MG63 (cell line): ENCODE data around the gene DNAH3. TPM values are rescaled to one million over a fixed set of nuclear protein-coding genes. Genes with fewer than 3 reads are reported as not detected.

Experiments
- DNase-seq: peaks from one replicate; pipeline ENCODE4 v3.0.0-alpha.2; 2020
- H3K27me3 ChIP-seq: fragments of 250-450 bp; sonication (Bioruptor Pico); 2 replicates; pipeline ENCODE4 v1.5.1; 2020; ENCODE audit warnings: mild to moderate bottlenecking, moderate library complexity
- H3K36me3 ChIP-seq: fragments of 250-450 bp; sonication (Bioruptor Pico); 2 replicates; pipeline ENCODE4 v1.5.1; 2020; ENCODE audit warnings: mild to moderate bottlenecking, moderate library complexity
- H3K4me3 ChIP-seq: fragments of 250-450 bp; sonication (Bioruptor Pico); 2 replicates; pipeline ENCODE4 v1.5.1; 2020; ENCODE audit warnings: mild to moderate bottlenecking, moderate library complexity
- H3K9me3 ChIP-seq: fragments of 250-450 bp; sonication (Bioruptor Pico); 2 replicates; pipeline ENCODE4 v1.5.1; 2020; ENCODE audit warnings: mild to moderate bottlenecking, moderate library complexity
- total RNA-seq: library from RNA; depleted of rRNA; stranded (reverse); fragments of >200 nt; shearing (Covaris generic); gene quantifications from 2 replicates; pipeline ENCODE4 v1.2.3, GENCODE V29; 2014; ENCODE audit warnings: low replicate concordance

DNAH3 gene
- total RNA-seq, 1 experiment from 2014 or later, result not detected

- no peak overlapping the region for H3K4me3 ChIP-seq
- DNase-seq, result no peak
- H3K36me3 ChIP-seq, result peaks cover 17% of the 10 kb centered on the region
- H3K9me3 ChIP-seq, result no peaks in the 10 kb centered on the region
- H3K27me3 ChIP-seq, result no peaks in the 10 kb centered on the region
Observed at GRCh38 chr16:20903116-20903898, 247.3 kb downstream of the DNAH3 start.

DNA sequence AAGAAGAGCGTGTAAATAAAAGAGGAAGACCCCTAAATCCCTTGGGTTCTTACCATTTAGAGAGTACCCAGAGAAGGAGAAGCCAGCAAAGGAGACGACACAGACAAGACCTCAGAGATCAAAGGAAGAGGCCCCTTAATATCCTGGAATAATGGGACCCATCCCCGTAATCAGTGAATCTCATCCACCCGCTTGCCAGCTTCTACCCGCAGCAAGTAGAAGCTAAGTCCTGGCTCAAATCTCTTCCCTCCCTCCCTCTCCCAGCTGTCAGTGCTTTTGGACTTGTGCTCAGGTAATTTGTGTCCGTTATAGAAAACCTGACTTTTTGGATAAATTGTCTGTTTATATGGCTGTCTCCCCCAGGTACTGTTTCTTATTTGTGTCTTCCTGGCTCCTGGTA lies 248.2 kb downstream of the DNAH3 start:
- no peak for DNase-seq
- H3K9me3 ChIP-seq, result no peaks in the 10 kb centered on the region
- no peaks in the 10 kb centered on the region for H3K27me3 ChIP-seq
- H3K36me3 ChIP-seq, result peaks cover 18% of the 10 kb centered on the region
- H3K4me3 ChIP-seq, result peak overlapping the region; percentile 74; the same call in 1 of the 2 replicates

- Histone ChIP-seq H3K36me3 (peaks cover 26% of the 10 kb centered on the region), H3K9me3 (no peaks in the 10 kb centered on the region), H3K4me3 (peak overlapping the region; percentile 74), H3K27me3 (no peaks in the 10 kb centered on the region)
- DNase-seq, result peak; percentile 48
Observed at GRCh38 chr16:20901436-20902112, 249.1 kb downstream of the DNAH3 start.

DNA sequence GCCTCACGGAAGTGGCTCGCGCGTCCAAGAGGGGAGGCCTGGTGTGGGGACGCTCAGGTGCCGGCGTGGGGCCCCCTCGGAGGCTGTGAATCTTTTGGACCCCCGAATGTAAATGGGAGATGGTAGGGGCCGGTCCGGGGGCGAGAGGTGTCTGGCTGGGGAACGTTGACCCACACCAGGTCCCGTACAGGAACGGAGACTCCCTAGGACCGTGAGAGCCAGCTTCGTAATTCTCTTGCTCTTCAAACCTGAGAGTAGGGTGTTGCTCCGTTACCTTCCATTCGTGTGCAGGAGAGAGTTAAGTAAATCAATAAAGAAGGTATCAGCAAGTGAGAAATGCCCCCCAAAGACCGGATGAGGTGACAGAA lies 249.6 kb downstream of the DNAH3 start:
- Histone ChIP-seq H3K4me3 (peak overlapping the region; percentile 74), H3K9me3 (no peaks in the 10 kb centered on the region), H3K27me3 (no peaks in the 10 kb centered on the region), H3K36me3 (peaks cover 30% of the 10 kb centered on the region)
- DNase-seq, result no peak

DNA sequence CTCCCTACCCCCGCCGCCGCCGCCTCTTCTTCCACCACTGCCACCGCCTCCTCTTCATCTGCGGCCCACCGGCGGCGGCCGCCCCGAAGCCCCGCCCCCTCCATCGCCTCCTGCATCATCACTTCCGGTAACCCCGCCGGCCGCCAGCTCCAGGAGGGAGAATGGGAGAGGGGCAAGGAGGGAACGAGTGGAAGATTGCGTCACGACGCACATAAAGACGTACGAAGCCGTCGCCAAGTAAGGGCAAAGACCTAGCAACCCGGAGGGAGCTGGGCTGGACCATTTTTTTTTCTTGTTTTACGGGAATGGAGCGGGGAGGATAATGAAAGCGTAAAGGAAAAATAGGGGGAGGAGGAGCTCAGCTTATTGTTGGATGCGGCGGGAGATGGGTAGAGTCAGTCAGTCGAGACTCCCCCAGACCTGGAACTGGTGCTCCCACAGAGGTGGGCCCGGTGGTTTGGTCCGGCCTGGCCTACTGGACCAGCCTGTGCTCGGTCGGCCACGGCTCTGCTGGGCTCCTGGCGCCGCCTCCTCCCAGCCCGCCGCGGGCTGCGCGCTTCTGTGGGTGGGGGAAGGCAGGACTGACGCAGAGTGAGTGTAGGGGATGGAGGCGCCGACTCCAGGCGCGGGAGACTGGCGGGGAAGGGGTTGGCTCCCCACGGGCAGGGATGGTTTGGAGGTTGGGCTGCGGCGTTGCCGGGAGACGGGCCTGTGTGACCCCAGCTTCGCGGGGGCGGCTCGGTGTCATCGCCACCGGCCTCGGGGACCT lies 250.2 kb downstream of the DNAH3 start, which contains the start of the genes DCUN1D3 and LYRM1:
Gene DCUN1D3 (minus strand): TSS at position 60 of the 769 bp plus-strand sequence. CDS start 37,820 bp downstream, outside the sequence.
Gene LYRM1 (plus strand): TSS at position 473 of the 769 bp plus-strand sequence. CDS start 14,785 bp downstream, outside the sequence.
- Histone ChIP-seq H3K4me3 (peak within 1 kb of the TSS; percentile 74), H3K36me3 (peaks cover 34% of the 10 kb centered on the region), H3K27me3 (no peaks in the 10 kb centered on the region), H3K9me3 (no peaks in the 10 kb centered on the region)
- DNase-seq, result peak; percentile 98

DNA sequence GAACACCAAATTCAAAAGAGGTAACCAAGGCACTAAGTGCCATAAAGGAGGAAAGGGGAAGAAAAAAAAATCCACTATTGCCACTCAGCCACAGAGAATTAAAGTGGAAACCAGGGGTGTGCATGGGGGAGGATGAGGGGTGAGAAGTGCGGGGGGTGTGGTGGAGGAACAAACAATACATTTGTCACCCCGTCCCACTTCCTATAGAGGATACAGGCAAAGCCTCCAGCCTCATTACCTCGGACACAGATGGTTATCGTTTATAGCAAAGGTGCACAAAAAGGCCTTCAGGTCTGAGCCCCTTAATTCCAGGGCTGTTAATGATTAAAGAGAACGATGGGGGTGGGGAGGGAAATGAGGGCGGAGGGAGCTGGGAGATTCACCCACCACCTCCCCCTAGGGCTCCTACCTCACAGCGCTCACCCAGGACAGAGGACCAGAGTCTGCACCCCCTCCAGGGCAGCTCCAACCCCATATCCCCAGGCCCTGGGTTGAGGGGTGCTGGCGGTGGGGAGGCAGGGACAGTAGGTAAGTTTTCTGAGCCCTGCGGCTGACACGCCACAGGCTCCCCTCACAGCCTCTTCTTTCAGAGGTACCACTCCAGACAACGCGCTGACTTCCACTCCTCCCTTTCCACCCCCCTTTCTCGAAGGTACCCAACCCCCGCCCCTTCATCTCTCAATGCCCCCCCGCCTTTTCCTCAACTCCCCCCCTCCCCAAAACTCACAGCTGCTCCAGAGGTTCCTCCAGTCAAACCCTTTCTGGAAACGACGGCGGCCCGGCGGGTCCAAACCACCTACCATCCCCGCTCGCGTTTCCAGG lies 251.0 kb downstream of the DNAH3 start:
- Histone ChIP-seq H3K27me3 (no peaks in the 10 kb centered on the region), H3K36me3 (peaks cover 40% of the 10 kb centered on the region), H3K4me3 (peak overlapping the region; percentile 74), H3K9me3 (no peaks in the 10 kb centered on the region)
- no peak for DNase-seq

- no peak for DNase-seq
- H3K4me3 ChIP-seq, result peak overlapping the region; percentile 74
- H3K27me3 ChIP-seq, result no peaks in the 10 kb centered on the region
- H3K9me3 ChIP-seq, result no peaks in the 10 kb centered on the region
- peaks cover 45% of the 10 kb centered on the region for H3K36me3 ChIP-seq
Observed at GRCh38 chr16:20899071-20899470, 251.6 kb downstream of the DNAH3 start.

DNA sequence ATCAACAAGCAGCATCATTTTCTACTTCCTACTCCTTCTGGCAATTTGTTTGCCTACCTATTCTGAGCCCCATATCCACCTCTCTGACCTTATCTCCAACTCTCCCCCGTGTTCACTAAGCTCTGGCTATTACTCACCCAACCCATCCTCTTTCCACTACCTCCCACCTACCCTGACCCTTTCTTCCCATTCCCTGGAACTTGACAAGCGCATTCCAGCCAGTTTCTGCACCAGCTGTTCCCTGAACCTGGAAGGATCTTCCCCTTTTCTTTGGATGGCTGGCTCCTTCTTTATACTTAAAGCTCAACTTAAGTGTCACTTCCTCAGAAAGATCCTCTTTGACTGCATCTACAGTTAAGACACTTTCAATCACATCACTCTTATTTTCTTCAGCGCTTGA lies 252.7 kb downstream of the DNAH3 start:
- Histone ChIP-seq H3K4me3 (no peak overlapping the region), H3K27me3 (no peaks in the 10 kb centered on the region), H3K36me3 (peaks cover 54% of the 10 kb centered on the region), H3K9me3 (no peaks in the 10 kb centered on the region)
- DNase-seq, result no peak

DNA sequence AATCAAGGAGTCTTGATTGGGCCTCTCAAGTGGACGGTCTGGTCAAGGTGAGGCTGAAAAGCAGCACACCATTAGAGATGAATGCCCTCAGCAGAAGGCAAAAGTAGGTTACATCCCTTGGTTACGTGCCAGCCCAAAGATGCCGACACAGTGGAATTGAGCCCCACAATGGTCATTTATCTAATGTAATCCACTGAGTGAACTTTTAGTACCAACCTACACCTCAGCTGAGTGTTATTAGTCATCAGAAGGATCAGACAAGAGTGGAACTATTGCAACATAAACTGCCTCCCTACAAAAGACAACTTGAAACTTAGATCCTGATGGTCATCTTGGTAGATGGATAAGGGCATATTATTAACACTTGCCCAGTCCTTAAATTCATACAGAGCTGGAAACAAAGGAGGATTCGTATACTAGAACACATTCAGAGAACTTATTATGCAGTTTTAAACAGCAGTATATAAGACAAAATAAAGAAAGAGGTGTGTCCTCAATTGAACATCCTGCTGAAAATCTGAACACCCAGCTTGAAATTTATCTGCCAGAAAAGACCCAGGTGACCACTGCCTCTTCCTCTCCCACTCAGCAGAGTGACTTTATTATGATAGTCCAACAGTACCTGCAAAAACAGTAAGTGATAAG lies 253.3 kb downstream of the DNAH3 start:
- Histone ChIP-seq H3K9me3 (no peaks in the 10 kb centered on the region), H3K27me3 (no peaks in the 10 kb centered on the region), H3K36me3 (peaks cover 52% of the 10 kb centered on the region), H3K4me3 (no peak overlapping the region)
- DNase-seq, result no peak

DNA sequence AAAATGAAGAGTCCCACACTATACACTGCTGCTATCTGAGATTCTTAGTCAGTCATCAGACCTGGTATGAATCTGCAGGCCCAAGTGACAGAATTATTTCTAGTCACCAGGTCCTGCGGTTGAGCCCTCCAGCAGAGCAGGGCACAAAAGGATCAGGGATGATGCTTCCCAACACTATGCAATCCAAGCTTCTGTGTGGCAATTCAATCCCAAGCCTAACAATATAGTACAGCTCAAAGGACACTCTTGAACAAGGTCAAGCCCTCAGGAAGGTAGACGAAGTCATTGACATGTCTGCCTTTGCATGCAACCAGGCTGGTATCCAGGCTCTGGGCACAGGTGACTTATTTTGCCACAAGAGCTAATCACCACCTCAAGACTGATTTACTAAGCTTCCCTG lies 256.3 kb downstream of the DNAH3 start:
- no peaks in the 10 kb centered on the region for H3K27me3 ChIP-seq
- no peaks in the 10 kb centered on the region for H3K9me3 ChIP-seq
- no peak overlapping the region for H3K4me3 ChIP-seq
- DNase-seq, result no peak
- peaks cover 61% of the 10 kb centered on the region for H3K36me3 ChIP-seq

GRCh38 chr16:20889625-20890275 lies 260.9 kb downstream of the DNAH3 start:
- Histone ChIP-seq H3K36me3 (peaks cover 40% of the 10 kb centered on the region), H3K4me3 (no peak overlapping the region)
- DNase-seq, result no peak

GRCh38 chr16:20887207-20887606 lies 263.4 kb downstream of the DNAH3 start:
- Histone ChIP-seq H3K36me3 (peaks cover 30% of the 10 kb centered on the region), H3K4me3 (no peak overlapping the region), H3K27me3 (no peaks in the 10 kb centered on the region), H3K9me3 (no peaks in the 10 kb centered on the region)
- DNase-seq, result no peak

More at GRCh38 chr16:20889625-20890275, 260.9 kb downstream of the DNAH3 start:
- Histone ChIP-seq H3K9me3 (no peaks in the 10 kb centered on the region), H3K27me3 (no peaks in the 10 kb centered on the region)

DNA sequence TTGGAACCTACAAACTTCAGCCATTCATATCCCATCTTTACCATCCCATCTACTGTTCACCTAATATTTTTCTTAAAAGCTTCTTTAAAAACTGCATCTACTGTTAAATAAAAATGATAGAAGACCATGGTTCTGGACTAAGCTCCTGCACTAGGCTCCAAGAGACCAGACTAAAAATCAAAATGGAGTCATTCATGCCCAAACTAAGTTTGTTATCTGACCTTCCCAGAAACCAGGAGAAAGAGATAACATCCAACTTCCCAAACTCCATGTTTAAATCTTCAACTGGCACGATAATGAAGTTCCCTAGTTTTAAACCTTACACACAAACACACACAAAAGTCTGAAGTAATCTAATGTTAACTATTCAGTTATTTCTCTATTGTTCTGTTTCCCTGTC lies 264.3 kb downstream of the DNAH3 start:
- Histone ChIP-seq H3K4me3 (no peak overlapping the region), H3K36me3 (peaks cover 25% of the 10 kb centered on the region), H3K27me3 (no peaks in the 10 kb centered on the region), H3K9me3 (no peaks in the 10 kb centered on the region)
- DNase-seq, result no peak

- H3K4me3 ChIP-seq, result no peak overlapping the region
- no peaks in the 10 kb centered on the region for H3K9me3 ChIP-seq
- no peaks in the 10 kb centered on the region; the same call in 1 of the 2 replicates for H3K27me3 ChIP-seq
- peaks cover 14% of the 10 kb centered on the region for H3K36me3 ChIP-seq
- DNase-seq, result no peak
Observed at GRCh38 chr16:20884240-20884556, 266.4 kb downstream of the DNAH3 start.

GRCh38 chr16:20883554-20884239 lies 266.9 kb downstream of the DNAH3 start:
- Histone ChIP-seq H3K36me3 (peaks cover 14% of the 10 kb centered on the region), H3K9me3 (no peaks in the 10 kb centered on the region), H3K4me3 (no peak overlapping the region), H3K27me3 (no peaks in the 10 kb centered on the region; the same call in 1 of the 2 replicates)
- DNase-seq, result no peak
